HL-60 (cell line): ENCODE measurements around the gene KCNG2.

Experiments
- GABPA ChIP-seq: IDR thresholded peaks from 2 replicates; pipeline ENCODE4 v1.6.1; 2012; ENCODE audit warnings: low read depth
- POLR2AphosphoS5 ChIP-seq: IDR thresholded peaks from 2 replicates; pipeline ENCODE4 v1.6.1; 2012; ENCODE audit warnings: low read depth
- TF ChIP-seq, protein P1 (sequence below): IDR thresholded peaks from one replicate; pipeline ENCODE4 v1.5.1; 2011; ENCODE audit warnings: low read length, control low read depth, inconsistent platforms; ENCODE audit not compliant: insufficient read depth
- TF ChIP-seq, protein P2 (sequence below): IDR thresholded peaks from 2 replicates; pipeline ENCODE4 v1.6.1; 2012; ENCODE audit warnings: low read depth; ENCODE audit not compliant: insufficient replicate concordance

DNA sequence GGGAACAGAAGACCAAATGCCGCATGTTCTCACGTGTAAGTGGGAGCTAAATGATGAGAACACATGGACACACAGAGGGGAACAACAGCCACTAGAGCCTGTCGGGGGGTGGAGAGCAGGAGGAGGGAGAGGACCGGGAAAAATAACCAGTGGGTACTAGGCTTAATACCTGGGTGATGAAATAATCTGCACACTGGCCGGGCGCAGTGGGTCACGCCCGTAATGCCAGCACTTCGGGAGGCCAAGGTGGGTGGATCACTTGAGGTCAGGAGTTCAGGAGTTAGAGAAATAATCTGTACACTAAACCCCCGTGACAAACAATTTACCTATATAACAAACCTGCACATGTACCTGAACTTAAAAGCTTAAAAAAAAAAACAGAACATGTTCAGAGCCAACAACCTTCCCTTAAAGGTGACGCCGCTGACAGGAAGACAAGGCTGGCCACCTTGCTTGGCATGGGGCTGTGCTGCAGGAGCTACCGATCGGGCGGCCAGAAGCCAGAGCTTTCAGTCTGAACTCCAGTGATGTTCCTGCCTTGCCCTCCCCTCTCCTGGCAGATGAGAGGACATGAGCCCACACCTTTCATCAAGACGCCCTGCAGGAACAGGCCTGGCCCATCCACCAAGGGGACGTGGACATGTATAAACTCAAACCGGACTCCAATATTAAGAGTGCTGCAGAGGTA lies 142.5 kb downstream of the KCNG2 start:
- TF ChIP-seq, protein P1, sequence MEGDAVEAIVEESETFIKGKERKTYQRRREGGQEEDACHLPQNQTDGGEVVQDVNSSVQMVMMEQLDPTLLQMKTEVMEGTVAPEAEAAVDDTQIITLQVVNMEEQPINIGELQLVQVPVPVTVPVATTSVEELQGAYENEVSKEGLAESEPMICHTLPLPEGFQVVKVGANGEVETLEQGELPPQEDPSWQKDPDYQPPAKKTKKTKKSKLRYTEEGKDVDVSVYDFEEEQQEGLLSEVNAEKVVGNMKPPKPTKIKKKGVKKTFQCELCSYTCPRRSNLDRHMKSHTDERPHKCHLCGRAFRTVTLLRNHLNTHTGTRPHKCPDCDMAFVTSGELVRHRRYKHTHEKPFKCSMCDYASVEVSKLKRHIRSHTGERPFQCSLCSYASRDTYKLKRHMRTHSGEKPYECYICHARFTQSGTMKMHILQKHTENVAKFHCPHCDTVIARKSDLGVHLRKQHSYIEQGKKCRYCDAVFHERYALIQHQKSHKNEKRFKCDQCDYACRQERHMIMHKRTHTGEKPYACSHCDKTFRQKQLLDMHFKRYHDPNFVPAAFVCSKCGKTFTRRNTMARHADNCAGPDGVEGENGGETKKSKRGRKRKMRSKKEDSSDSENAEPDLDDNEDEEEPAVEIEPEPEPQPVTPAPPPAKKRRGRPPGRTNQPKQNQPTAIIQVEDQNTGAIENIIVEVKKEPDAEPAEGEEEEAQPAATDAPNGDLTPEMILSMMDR: no peak
- TF ChIP-seq POLR2AphosphoS5: no peak
- TF ChIP-seq, protein P2, sequence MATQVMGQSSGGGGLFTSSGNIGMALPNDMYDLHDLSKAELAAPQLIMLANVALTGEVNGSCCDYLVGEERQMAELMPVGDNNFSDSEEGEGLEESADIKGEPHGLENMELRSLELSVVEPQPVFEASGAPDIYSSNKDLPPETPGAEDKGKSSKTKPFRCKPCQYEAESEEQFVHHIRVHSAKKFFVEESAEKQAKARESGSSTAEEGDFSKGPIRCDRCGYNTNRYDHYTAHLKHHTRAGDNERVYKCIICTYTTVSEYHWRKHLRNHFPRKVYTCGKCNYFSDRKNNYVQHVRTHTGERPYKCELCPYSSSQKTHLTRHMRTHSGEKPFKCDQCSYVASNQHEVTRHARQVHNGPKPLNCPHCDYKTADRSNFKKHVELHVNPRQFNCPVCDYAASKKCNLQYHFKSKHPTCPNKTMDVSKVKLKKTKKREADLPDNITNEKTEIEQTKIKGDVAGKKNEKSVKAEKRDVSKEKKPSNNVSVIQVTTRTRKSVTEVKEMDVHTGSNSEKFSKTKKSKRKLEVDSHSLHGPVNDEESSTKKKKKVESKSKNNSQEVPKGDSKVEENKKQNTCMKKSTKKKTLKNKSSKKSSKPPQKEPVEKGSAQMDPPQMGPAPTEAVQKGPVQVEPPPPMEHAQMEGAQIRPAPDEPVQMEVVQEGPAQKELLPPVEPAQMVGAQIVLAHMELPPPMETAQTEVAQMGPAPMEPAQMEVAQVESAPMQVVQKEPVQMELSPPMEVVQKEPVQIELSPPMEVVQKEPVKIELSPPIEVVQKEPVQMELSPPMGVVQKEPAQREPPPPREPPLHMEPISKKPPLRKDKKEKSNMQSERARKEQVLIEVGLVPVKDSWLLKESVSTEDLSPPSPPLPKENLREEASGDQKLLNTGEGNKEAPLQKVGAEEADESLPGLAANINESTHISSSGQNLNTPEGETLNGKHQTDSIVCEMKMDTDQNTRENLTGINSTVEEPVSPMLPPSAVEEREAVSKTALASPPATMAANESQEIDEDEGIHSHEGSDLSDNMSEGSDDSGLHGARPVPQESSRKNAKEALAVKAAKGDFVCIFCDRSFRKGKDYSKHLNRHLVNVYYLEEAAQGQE: no peak
- TF ChIP-seq GABPA: no peak
